ENCODE data around the gene CREB3L1. TPM values are rescaled to one million over a fixed set of nuclear protein-coding genes. Genes with fewer than 3 reads are reported as not detected.
A peak's percentile ranks its signal among the peaks of the same experiment; 100 is the strongest.

The CREB3L1 gene
- total and polyA plus RNA-seq, 5 donors: 9.7 to 18.8 (median 15.2) TPM

DNA sequence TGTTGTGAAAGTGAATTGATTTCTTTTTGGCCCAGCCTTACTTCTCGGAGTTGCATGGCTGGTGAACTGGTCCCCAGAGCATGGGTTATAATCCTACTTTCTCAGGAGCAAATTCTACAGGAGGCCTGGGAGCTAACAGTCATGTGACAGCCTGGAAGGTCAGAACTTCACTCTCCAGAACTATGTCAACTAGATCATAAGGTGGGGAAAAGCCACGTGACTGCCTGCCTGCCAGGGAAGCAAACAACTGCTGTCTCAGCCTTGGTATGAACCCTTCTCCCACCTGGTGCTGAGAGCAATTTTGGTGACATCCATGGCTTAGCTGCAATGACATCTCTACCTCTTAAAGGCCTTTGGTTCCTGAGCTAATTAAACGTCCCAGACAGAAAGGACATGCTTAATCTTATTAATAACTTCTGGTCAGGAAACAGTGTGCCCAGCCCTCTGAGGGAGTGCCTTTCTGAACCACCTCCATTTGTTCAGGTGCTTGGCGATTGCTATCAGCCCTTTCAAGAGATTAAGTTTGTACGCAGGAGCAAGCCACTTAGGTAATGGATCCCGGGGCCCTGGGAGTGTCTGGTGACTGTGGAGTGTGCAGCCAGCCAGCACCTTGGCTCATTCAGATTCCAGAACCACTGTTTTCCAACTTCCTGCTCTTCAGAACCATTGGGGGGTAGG, 1.4 kb upstream of the CREB3L1 start:
- peaks cover 18% of the 10 kb centered on the region for H3K4me1 ChIP-seq (ENCODE audit: control insufficient read depth, insufficient read depth, low read length)
- no peak overlapping the region for H3K27ac ChIP-seq (ENCODE audit: low read length)
- no peaks in the 10 kb centered on the region for H3K9me3 ChIP-seq (ENCODE audit: control insufficient read depth, low read length)
- ATAC-seq: no peak
- no peak overlapping the region for H3K4me3 ChIP-seq (ENCODE audit: low read length)
- intact Hi-C loops (cut with DNase I): no loop called here
- H3K27me3 ChIP-seq (ENCODE audit: control insufficient read depth, insufficient read depth): no peaks in the 10 kb centered on the region
- 55% methylated on average over 6 of the region's 6 CpGs for WGBS
- DNase-seq: no peak

DNA sequence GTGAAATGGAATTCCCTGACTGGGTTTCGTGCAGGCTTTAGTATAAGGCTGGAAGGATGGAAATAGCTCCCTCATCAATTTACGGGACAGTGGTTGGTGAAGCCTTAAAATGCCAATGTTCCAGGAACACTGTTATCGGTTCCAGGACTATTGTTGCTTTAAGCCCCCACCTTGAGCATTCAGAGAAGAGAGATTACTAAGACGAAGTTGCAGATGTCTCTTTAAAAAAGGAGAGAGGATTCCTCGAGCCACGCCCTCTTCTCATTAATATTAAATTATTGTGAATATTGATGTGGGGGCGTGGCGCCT, 195 bp upstream of the CREB3L1 start:
- no peaks in the 10 kb centered on the region for H3K9me3 ChIP-seq (ENCODE audit: control insufficient read depth, low read length)
- H3K27ac ChIP-seq (ENCODE audit: low read length): no peak overlapping the region
- intact Hi-C loops (cut with DNase I): no loop called here
- ATAC-seq (no peak), DNase-seq (no peak)
- H3K4me3 ChIP-seq (ENCODE audit: low read length): peak overlapping the region; percentile 93
- WGBS: 10% methylated on average over 8 of the region's 8 CpGs
- no peaks in the 10 kb centered on the region for H3K27me3 ChIP-seq (ENCODE audit: control insufficient read depth, insufficient read depth)
- peaks cover 17% of the 10 kb centered on the region for H3K4me1 ChIP-seq (ENCODE audit: control insufficient read depth, insufficient read depth, low read length)

GRCh38 chr11:46278387-46279125, 1.1 kb downstream of the CREB3L1 start:
- H3K27me3 ChIP-seq (ENCODE audit: control insufficient read depth, insufficient read depth): no peaks in the 10 kb centered on the region
- WGBS: 17% methylated on average over 22 of the region's 22 CpGs
- DNase-seq (peak; percentile 56 to 84 (median 80)), ATAC-seq (peak; percentile 7 to 28)
- peak overlapping the region; percentile 93 for H3K4me3 ChIP-seq (ENCODE audit: low read length)
- H3K9me3 ChIP-seq (ENCODE audit: control insufficient read depth, low read length): no peaks in the 10 kb centered on the region
- intact Hi-C loops (cut with DNase I): no loop called here
- H3K27ac ChIP-seq (ENCODE audit: low read length): no peak overlapping the region
- H3K4me1 ChIP-seq (ENCODE audit: control insufficient read depth, insufficient read depth, low read length): peaks cover 11% of the 10 kb centered on the region

DNA sequence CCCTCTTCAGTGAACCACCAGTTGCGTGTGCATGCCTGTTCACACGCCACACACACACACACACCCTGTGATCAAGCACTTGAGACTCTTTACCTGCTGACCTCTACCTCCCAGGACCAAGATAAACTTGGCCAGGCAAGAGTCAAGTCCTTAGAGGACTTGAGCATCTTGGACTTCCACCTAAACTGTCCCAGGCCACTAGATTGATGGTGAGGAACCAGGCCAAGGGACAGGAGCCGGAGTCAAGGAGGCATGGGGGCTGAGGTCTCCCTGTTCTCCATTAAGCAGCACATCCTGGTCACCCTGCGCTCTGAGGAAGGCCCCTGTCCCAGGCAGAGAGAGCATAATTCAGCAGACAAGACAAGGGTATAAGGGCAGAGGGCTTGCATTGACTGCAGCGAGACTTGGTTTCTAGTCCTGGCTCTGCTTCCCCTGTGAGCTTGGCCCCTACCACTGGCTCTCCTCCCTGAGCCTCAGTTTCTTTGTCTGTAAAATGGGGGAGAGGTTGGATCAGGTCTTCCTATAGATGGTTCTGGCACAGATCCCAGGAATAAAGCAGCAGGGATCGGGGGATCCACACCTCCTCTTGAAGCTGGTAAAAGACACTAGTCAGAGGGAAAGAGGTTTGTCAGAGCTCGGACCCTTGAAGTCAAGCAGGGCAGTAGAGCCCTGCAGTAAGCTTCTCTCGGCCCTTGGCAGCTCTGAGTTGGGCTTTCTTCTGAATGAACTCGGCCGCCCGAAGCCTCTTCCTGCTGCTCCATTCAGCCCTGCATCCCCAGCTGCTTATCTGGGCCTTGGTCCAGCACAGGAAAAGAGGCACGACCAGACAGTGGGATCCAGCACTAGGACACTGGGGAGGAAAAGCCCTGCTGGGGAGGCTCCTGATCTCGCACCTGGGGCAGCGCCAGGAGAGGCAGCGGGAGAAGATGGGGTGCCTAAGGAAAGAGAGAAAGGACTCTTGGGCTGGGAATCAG, 2.0 kb downstream of the CREB3L1 start:
- H3K9me3 ChIP-seq (ENCODE audit: control insufficient read depth, low read length): no peaks in the 10 kb centered on the region
- H3K27me3 ChIP-seq (ENCODE audit: control insufficient read depth, insufficient read depth): no peaks in the 10 kb centered on the region
- peak overlapping the region; percentile 19 for H3K27ac ChIP-seq (ENCODE audit: low read length)
- DNase-seq: peak; percentile 69 to 88 (median 81)
- H3K4me1 ChIP-seq (ENCODE audit: control insufficient read depth, insufficient read depth, low read length): peaks cover 9% of the 10 kb centered on the region
- intact Hi-C loops (cut with DNase I): no loop called here
- no peak overlapping the region for H3K4me3 ChIP-seq (ENCODE audit: low read length)
- ATAC-seq: peak; percentile 64 to 71
- 45% methylated on average over 15 of the region's 15 CpGs for WGBS

DNA sequence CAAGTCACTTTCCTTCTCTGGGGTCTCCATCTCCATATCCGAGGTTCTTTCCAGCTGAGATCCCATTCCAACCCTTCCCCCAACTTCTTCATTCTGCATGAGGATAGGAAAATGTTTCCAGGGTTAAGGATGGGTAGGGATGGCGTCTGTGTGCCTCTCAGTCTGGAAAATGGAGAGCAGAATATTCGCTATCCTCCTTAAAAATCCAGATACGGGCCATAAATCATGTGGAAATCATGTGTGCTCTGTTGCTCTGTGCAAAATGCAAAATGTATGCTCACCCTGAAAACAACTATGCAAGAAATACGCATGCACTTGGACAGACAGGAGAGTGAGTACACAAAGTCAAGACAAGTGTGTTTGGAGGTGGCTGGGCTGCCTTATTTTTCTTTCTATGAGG, 3.2 kb downstream of the CREB3L1 start:
- no peak overlapping the region for H3K27ac ChIP-seq (ENCODE audit: low read length)
- intact Hi-C loops (cut with DNase I): no loop called here
- peaks cover 7% of the 10 kb centered on the region for H3K4me1 ChIP-seq (ENCODE audit: control insufficient read depth, insufficient read depth, low read length)
- no peak overlapping the region for H3K4me3 ChIP-seq (ENCODE audit: low read length)
- 67% methylated on average over 5 of the region's 5 CpGs for WGBS
- H3K9me3 ChIP-seq (ENCODE audit: control insufficient read depth, low read length): no peaks in the 10 kb centered on the region
- ATAC-seq (no peak), DNase-seq (no peak)
- H3K27me3 ChIP-seq (ENCODE audit: control insufficient read depth, insufficient read depth): no peaks in the 10 kb centered on the region

DNA sequence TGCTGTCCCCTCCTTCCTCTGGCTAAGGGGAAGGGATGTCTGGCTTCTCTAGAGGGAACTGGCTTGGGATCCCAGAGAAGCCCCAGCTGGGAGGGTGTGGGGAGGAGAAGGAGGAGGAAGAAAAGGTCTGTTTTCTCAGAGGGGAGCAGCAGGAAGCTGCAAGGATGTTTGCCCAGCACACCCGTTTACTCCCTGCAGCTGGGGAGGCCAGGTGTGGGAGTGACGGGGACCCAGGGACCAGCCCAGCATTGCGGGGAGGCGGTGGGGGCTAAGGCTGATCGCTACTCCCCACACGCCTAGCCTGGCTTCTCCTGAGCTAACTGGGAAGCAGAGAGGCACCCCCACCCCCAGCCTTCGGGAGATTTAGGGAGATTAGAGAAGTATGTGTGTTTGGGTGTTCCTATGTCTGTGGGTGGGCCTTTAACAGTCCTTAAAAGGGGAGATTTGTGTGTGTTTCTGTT, 3.9 kb downstream of the CREB3L1 start:
- ATAC-seq: peak; percentile 2 to 6
- Histone ChIP-seq H3K4me3 (ENCODE audit: low read length) (no peak overlapping the region), H3K9me3 (ENCODE audit: control insufficient read depth, low read length) (no peaks in the 10 kb centered on the region), H3K27me3 (ENCODE audit: control insufficient read depth, insufficient read depth) (no peaks in the 10 kb centered on the region), H3K27ac (ENCODE audit: low read length) (no peak overlapping the region), H3K4me1 (ENCODE audit: control insufficient read depth, insufficient read depth, low read length) (peaks cover 2% of the 10 kb centered on the region)
- intact Hi-C loops (cut with DNase I): no loop called here
- peak in 1 of 3 donors; percentile 58 for DNase-seq
- 24% methylated on average over 7 of the region's 7 CpGs for WGBS

- no peak overlapping the region for H3K27ac ChIP-seq (ENCODE audit: low read length)
- no peaks in the 10 kb centered on the region for H3K9me3 ChIP-seq (ENCODE audit: control insufficient read depth, low read length)
- no peak for DNase-seq
- no peaks in the 10 kb centered on the region for H3K27me3 ChIP-seq (ENCODE audit: control insufficient read depth, insufficient read depth)
- no peak overlapping the region for H3K4me3 ChIP-seq (ENCODE audit: low read length)
- peak in 1 of 2 donors; percentile 37 for ATAC-seq
- H3K4me1 ChIP-seq (ENCODE audit: control insufficient read depth, insufficient read depth, low read length): no peaks in the 10 kb centered on the region
- intact Hi-C loops (cut with DNase I): no loop called here
- WGBS: 72% methylated on average over 3 of the region's 3 CpGs
Measured at GRCh38 chr11:46285173-46285572, 7.7 kb downstream of the CREB3L1 start.

GRCh38 chr11:46285594-46286033, 8.2 kb downstream of the CREB3L1 start:
- DNase-seq: peak; percentile 65 to 86 (median 81)
- Histone ChIP-seq H3K27ac (ENCODE audit: low read length) (no peak overlapping the region), H3K4me3 (ENCODE audit: low read length) (no peak overlapping the region), H3K27me3 (ENCODE audit: control insufficient read depth, insufficient read depth) (no peaks in the 10 kb centered on the region), H3K4me1 (ENCODE audit: control insufficient read depth, insufficient read depth, low read length) (no peaks in the 10 kb centered on the region), H3K9me3 (ENCODE audit: control insufficient read depth, low read length) (no peaks in the 10 kb centered on the region)
- peak; percentile 58 to 63 for ATAC-seq
- WGBS: 36% methylated on average over 11 of the region's 11 CpGs
- intact Hi-C loops (cut with DNase I): no loop called here

DNA sequence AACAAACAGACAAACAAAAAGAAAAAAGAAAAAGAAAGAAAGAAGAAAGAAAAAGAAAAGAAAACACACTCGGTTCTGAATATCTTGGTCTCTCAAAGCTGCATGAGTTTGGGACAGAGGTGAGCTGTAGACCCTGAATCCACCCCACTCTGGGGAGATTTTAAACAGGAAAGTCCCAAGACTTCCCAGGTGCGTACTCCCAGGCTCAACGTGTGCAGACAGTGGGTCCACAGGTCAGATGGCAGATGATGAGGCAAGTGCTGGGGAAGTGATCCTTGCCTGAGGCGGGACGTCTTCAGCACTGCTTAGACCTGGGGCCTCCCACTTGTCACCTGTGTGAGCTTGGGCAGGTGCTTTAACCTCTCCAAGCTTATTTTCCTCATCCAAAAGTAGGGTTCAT, 9.3 kb downstream of the CREB3L1 start:
- WGBS: 86% methylated on average over 5 of the region's 5 CpGs
- Histone ChIP-seq H3K27ac (ENCODE audit: low read length) (no peak overlapping the region), H3K9me3 (ENCODE audit: control insufficient read depth, low read length) (no peaks in the 10 kb centered on the region), H3K4me3 (ENCODE audit: low read length) (no peak overlapping the region), H3K4me1 (ENCODE audit: control insufficient read depth, insufficient read depth, low read length) (no peaks in the 10 kb centered on the region), H3K27me3 (ENCODE audit: control insufficient read depth, insufficient read depth) (no peaks in the 10 kb centered on the region)
- intact Hi-C loops (cut with DNase I): no loop called here
- DNase-seq: no peak
- no peak for ATAC-seq

DNA sequence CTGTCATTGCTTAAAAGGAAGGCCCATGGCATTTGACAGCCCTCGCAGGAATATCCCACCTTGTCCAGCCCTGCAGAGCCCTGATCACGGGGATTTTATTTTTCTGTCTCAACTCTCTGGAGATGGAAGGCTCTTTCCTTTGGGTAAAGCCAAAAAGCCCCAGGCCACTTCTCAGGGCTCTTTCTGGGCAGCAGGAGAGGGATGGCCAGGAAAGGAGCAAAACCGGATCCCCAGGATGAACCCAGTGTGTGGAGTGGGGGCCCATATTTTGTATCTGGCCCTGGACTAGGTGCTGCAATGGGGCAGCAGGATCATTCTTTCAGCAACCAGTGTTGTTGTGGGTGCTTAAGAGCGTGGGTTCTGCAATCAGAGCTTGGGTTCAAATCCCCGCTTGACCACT, 11.0 kb downstream of the CREB3L1 start:
- H3K9me3 ChIP-seq (ENCODE audit: control insufficient read depth, low read length): no peaks in the 10 kb centered on the region
- no peak for ATAC-seq
- whole genome bisulfite sequencing: 94% methylated on average over 5 of the region's 5 CpGs
- intact Hi-C loops (cut with DNase I): no loop called here
- H3K27ac ChIP-seq (ENCODE audit: low read length): no peak overlapping the region
- H3K4me1 ChIP-seq (ENCODE audit: control insufficient read depth, insufficient read depth, low read length): no peaks in the 10 kb centered on the region
- no peaks in the 10 kb centered on the region for H3K27me3 ChIP-seq (ENCODE audit: control insufficient read depth, insufficient read depth)
- H3K4me3 ChIP-seq (ENCODE audit: low read length): no peak overlapping the region
- no peak for DNase-seq

GRCh38 chr11:46290011-46290410, 12.5 kb downstream of the CREB3L1 start:
- Histone ChIP-seq H3K4me1 (ENCODE audit: control insufficient read depth, insufficient read depth, low read length) (no peaks in the 10 kb centered on the region), H3K9me3 (ENCODE audit: control insufficient read depth, low read length) (no peaks in the 10 kb centered on the region), H3K27me3 (ENCODE audit: control insufficient read depth, insufficient read depth) (no peaks in the 10 kb centered on the region), H3K4me3 (ENCODE audit: low read length) (no peak overlapping the region), H3K27ac (ENCODE audit: low read length) (no peak overlapping the region)
- 76% methylated on average over 2 of the region's 2 CpGs for WGBS
- ATAC-seq: no peak
- no peak for DNase-seq
- intact Hi-C loops (cut with DNase I): no loop called here

Measured in right cardiac atrium (tissue), 5 donors.